IPS DF 19.7 (cell line): ENCODE results near the gene GLI3.

ENCODE experiments used
- DNase-seq: peaks from one replicate; pipeline ENCODE4 v3.0.0-alpha.2; 2013; ENCODE audit warnings: low read depth, low spot score

GLI3 gene

GRCh38 chr7:42236266-42236975 is 588 bp downstream of the GLI3 start:
- no peak for DNase-seq

GRCh38 chr7:42235741-42236161 is 1.3 kb downstream of the GLI3 start:
- DNase-seq, result no peak

- no peak for DNase-seq
Observed at GRCh38 chr7:42234736-42235135, 2.3 kb downstream of the GLI3 start.

GRCh38 chr7:42233695-42234331 is 3.2 kb downstream of the GLI3 start:
- no peak for DNase-seq

- no peak for DNase-seq
Observed at GRCh38 chr7:42233171-42233570, 3.8 kb downstream of the GLI3 start.

- DNase-seq, result no peak
Observed at GRCh38 chr7:42232275-42232674, 4.7 kb downstream of the GLI3 start.

GRCh38 chr7:42231043-42231787 is 5.8 kb downstream of the GLI3 start:
- no peak for DNase-seq

- DNase-seq, result no peak
Observed at GRCh38 chr7:42227936-42228591, 8.9 kb downstream of the GLI3 start.

GRCh38 chr7:42227541-42227935 is 9.5 kb downstream of the GLI3 start:
- DNase-seq, result no peak

- DNase-seq, result no peak
Observed at GRCh38 chr7:42227021-42227420, 10.0 kb downstream of the GLI3 start.

- no peak for DNase-seq
Observed at GRCh38 chr7:42226354-42226941, 10.6 kb downstream of the GLI3 start.

- DNase-seq, result no peak
Observed at GRCh38 chr7:42224391-42225003, 12.5 kb downstream of the GLI3 start.

GRCh38 chr7:42222891-42223290 is 14.1 kb downstream of the GLI3 start:
- DNase-seq, result no peak

GRCh38 chr7:42222125-42222524 is 14.9 kb downstream of the GLI3 start:
- DNase-seq, result no peak

GRCh38 chr7:42221304-42221703 is 15.7 kb downstream of the GLI3 start:
- DNase-seq, result no peak

- DNase-seq, result no peak
Observed at GRCh38 chr7:42219447-42219846, 17.6 kb downstream of the GLI3 start.

- no peak for DNase-seq
Observed at GRCh38 chr7:42218248-42218647, 18.8 kb downstream of the GLI3 start.

GRCh38 chr7:42217548-42217947 is 19.5 kb downstream of the GLI3 start:
- no peak for DNase-seq

- no peak for DNase-seq
Observed at GRCh38 chr7:42217053-42217452, 20.0 kb downstream of the GLI3 start.

- DNase-seq, result no peak
Observed at GRCh38 chr7:42214060-42214679, 22.8 kb downstream of the GLI3 start.

GRCh38 chr7:42213093-42213492 is 23.9 kb downstream of the GLI3 start:
- no peak for DNase-seq
